GM12874 (cell line): Measurements from ENCODE around the gene PSEN2.

ENCODE experiments used
- TF ChIP-seq, protein P1 (sequence below): IDR thresholded peaks from 2 replicates; pipeline ENCODE4 v1.5.1; 2011; ENCODE audit warnings: low read depth, mild to moderate bottlenecking, control low read depth, low read length, moderate library complexity; ENCODE audit not compliant: insufficient read depth

PSEN2 gene

DNA sequence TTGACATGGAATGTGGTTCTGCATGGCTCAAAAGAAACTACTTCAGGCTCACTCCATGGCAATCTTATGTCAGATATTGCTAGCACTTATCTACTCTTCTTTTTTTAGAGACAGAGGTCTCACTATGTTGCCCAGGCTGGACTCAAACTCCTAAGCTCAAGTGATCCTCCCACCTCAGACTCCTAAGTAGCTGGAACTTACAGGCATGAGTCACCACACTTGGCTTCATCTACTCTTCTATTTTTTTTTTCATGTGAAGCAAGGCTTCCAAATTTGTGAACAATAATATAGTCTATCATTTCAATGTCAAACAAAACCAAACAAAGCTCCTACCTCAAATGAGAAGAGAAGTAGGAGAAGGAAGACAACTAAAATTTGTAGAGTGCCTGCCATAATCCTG, 7.5 kb upstream of the PSEN2 start:
- TF ChIP-seq, protein P1, sequence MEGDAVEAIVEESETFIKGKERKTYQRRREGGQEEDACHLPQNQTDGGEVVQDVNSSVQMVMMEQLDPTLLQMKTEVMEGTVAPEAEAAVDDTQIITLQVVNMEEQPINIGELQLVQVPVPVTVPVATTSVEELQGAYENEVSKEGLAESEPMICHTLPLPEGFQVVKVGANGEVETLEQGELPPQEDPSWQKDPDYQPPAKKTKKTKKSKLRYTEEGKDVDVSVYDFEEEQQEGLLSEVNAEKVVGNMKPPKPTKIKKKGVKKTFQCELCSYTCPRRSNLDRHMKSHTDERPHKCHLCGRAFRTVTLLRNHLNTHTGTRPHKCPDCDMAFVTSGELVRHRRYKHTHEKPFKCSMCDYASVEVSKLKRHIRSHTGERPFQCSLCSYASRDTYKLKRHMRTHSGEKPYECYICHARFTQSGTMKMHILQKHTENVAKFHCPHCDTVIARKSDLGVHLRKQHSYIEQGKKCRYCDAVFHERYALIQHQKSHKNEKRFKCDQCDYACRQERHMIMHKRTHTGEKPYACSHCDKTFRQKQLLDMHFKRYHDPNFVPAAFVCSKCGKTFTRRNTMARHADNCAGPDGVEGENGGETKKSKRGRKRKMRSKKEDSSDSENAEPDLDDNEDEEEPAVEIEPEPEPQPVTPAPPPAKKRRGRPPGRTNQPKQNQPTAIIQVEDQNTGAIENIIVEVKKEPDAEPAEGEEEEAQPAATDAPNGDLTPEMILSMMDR = no peak

DNA sequence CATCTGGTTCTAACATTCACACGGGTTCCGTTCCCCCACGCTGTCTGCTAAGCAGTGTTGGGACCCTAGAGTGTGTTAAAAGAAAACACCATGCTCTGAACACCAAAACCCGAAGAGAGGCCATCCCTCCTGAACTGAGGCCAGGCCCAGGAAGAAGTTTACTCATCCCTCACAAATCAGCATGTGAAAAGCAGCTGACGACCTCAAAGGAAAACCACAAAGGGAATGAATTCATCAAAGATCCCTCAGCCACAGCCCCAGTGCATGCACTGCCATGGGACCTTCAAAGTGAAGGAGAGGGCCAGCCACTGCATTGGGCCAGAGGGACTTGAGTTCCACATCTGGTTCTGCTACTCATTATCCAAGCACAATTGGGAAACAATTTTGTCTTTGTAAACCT, 7.0 kb upstream of the PSEN2 start:
- TF ChIP-seq, protein P1 = no peak

GRCh38 chr1:226864311-226864710, 6.1 kb upstream of the PSEN2 start:
- TF ChIP-seq, protein P1 = no peak

DNA sequence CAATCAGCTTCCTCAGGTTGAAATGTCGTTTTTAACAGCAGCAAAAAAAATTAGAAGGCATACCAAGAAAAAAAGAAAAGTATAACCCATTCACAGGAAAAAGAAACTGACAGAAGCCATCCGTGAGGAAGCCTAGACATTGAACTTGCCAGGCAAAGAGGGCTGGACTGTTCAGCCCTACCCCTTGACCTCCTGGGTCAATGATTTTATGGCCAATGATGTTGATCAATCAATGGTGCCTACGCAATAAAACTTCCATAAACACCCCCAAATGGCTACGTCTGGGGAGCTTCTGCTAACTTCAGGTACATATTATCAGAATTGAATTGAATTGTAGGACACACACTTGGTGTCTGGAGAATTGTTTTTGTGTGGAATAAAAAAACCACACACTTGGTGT, 4.8 kb upstream of the PSEN2 start:
- TF ChIP-seq, protein P1 = no peak

- TF ChIP-seq, protein P1 = no peak
Observed at GRCh38 chr1:226867461-226868054, 2.9 kb upstream of the PSEN2 start.

DNA sequence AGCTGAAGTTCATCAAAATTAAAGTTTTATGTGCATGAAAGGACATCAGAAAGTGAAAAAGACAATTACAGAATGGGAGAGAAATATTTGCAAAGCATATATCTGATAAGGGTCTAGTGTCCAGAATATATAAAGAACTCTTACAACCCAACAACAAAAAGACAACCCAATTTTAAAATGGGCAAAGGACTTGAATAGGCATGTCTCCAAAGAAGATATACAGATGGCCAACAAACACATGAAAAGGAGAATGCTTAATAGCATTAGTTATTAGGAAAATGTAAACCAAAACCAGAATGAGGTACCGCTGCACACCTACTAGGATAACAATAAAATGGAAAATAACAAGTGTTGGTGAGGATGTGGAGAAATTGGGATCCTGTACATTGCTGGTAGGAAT, 1.7 kb upstream of the PSEN2 start:
- TF ChIP-seq, protein P1 = no peak

- TF ChIP-seq, protein P1 = no peak
Observed at GRCh38 chr1:226870026-226870400, 403 bp upstream of the PSEN2 start.
